ENCODE data around the gene CACNA2D3.

Gene CACNA2D3

GRCh38 chr3:54274607-54275006 lies 152.3 kb downstream of the CACNA2D3 start:
- DNase-seq (ENCODE audit: low spot score) = no peak

- DNase-seq (ENCODE audit: low spot score) = no peak
These were observed 156.7 kb downstream of the CACNA2D3 start for GRCh38 chr3:54279005-54279583.

GRCh38 chr3:54283470-54283869 lies 161.1 kb downstream of the CACNA2D3 start:
- DNase-seq (ENCODE audit: low spot score) = no peak

GRCh38 chr3:54294214-54294613 lies 171.9 kb downstream of the CACNA2D3 start:
- DNase-seq (ENCODE audit: low spot score) = no peak

GRCh38 chr3:54296531-54296930 lies 174.2 kb downstream of the CACNA2D3 start:
- no peak for DNase-seq (ENCODE audit: low spot score)

GRCh38 chr3:54299169-54299935 lies 177.0 kb downstream of the CACNA2D3 start:
- peak; percentile 12 for DNase-seq (ENCODE audit: low spot score)

- no peak for DNase-seq (ENCODE audit: low spot score)
These were observed 181.4 kb downstream of the CACNA2D3 start for GRCh38 chr3:54303517-54304375.

GRCh38 chr3:54304877-54305276 lies 182.5 kb downstream of the CACNA2D3 start:
- DNase-seq (ENCODE audit: low spot score) = no peak

GRCh38 chr3:54305409-54306099 lies 183.2 kb downstream of the CACNA2D3 start:
- DNase-seq (ENCODE audit: low spot score) = no peak

- DNase-seq (ENCODE audit: low spot score) = no peak
These were observed 185.3 kb downstream of the CACNA2D3 start for GRCh38 chr3:54307566-54308180.

GRCh38 chr3:54309601-54310000 lies 187.2 kb downstream of the CACNA2D3 start:
- no peak for DNase-seq (ENCODE audit: low spot score)

GRCh38 chr3:54311211-54311747 lies 188.9 kb downstream of the CACNA2D3 start:
- DNase-seq (ENCODE audit: low spot score) = no peak

GRCh38 chr3:54312156-54312899 lies 190.0 kb downstream of the CACNA2D3 start:
- no peak for DNase-seq (ENCODE audit: low spot score)

GRCh38 chr3:54313418-54313817 lies 191.1 kb downstream of the CACNA2D3 start:
- no peak for DNase-seq (ENCODE audit: low spot score)

GRCh38 chr3:54321520-54321919 lies 199.2 kb downstream of the CACNA2D3 start:
- DNase-seq (ENCODE audit: low spot score) = no peak

- no peak for DNase-seq (ENCODE audit: low spot score)
These were observed 200.0 kb downstream of the CACNA2D3 start for GRCh38 chr3:54322354-54322753.

GRCh38 chr3:54324103-54324502 lies 201.8 kb downstream of the CACNA2D3 start:
- no peak for DNase-seq (ENCODE audit: low spot score)

GRCh38 chr3:54326951-54327350 lies 204.6 kb downstream of the CACNA2D3 start:
- DNase-seq (ENCODE audit: low spot score) = no peak

GRCh38 chr3:54331341-54331740 lies 209.0 kb downstream of the CACNA2D3 start:
- no peak for DNase-seq (ENCODE audit: low spot score)

- no peak for DNase-seq (ENCODE audit: low spot score)
These were observed 215.5 kb downstream of the CACNA2D3 start for GRCh38 chr3:54337846-54338245.

GRCh38 chr3:54339608-54340007 lies 217.3 kb downstream of the CACNA2D3 start:
- no peak for DNase-seq (ENCODE audit: low spot score)
